GM23248 (cell line): ENCODE data around the gene RIMOC1. TPM values are rescaled to one million over a fixed set of nuclear protein-coding genes. Genes with fewer than 3 reads are reported as not detected.

Experiments used
- DNase-seq: peaks from one replicate; pipeline ENCODE4 v3.0.0-alpha.2; 2015
- H2AFZ ChIP-seq: fragments of 200-600 bp; sonication (generic); 2 replicates; pipeline ENCODE4 v1.6.1; 2016; ENCODE audit warnings: antibody characterized with exemption
- H3F3A ChIP-seq: fragments of 200-600 bp; sonication (generic); 2 replicates; pipeline ENCODE4 v1.6.1; 2016; ENCODE audit warnings: mild to moderate bottlenecking, antibody characterized with exemption, mixed run types; ENCODE audit not compliant: insufficient read depth
- H3K27ac ChIP-seq: fragments of 200-600 bp; sonication (generic); 2 replicates; pipeline ENCODE4 v1.5.1; 2016; ENCODE audit warnings: mild to moderate bottlenecking
- H3K27me3 ChIP-seq: fragments of 200-600 bp; sonication (generic); replicated peaks from 2 replicates; pipeline ENCODE4 v1.6.1; 2016; ENCODE audit warnings: mild to moderate bottlenecking; ENCODE audit not compliant: insufficient read depth
- H3K36me3 ChIP-seq: fragments of 200-600 bp; sonication (generic); 2 replicates; pipeline ENCODE4 v1.6.1; 2016; ENCODE audit warnings: low read depth, mild to moderate bottlenecking
- H3K4me1 ChIP-seq: fragments of 200-600 bp; sonication (generic); 2 replicates; pipeline ENCODE4 v1.6.1; 2016; ENCODE audit warnings: mild to moderate bottlenecking; ENCODE audit not compliant: insufficient read depth
- H3K4me2 ChIP-seq: fragments of 200-600 bp; sonication (generic); one replicate; pipeline ENCODE4 v1.6.1; 2016; ENCODE audit warnings: mild to moderate bottlenecking; ENCODE audit not compliant: unreplicated experiment
- H3K4me3 ChIP-seq: fragments of 200-600 bp; sonication (generic); 2 replicates; pipeline ENCODE4 v1.5.1; 2016; ENCODE audit warnings: mild to moderate bottlenecking
- H3K79me2 ChIP-seq: fragments of 200-600 bp; sonication (generic); 2 replicates; pipeline ENCODE4 v1.6.1; 2016; ENCODE audit warnings: mild to moderate bottlenecking; ENCODE audit not compliant: insufficient read depth
- H3K9ac ChIP-seq: fragments of 200-600 bp; sonication (generic); 2 replicates; pipeline ENCODE4 v1.6.1; 2016; ENCODE audit warnings: mild to moderate bottlenecking
- H3K9me2 ChIP-seq: fragments of 200-600 bp; sonication (generic); 2 replicates; pipeline ENCODE4 v1.6.1; 2016; ENCODE audit warnings: mixed run types, mild to moderate bottlenecking, moderate library complexity; ENCODE audit not compliant: insufficient read depth
- H3K9me3 ChIP-seq: fragments of 200-600 bp; sonication (generic); one replicate; pipeline ENCODE4 v1.6.1; 2017; ENCODE audit warnings: low read depth
- H4K20me1 ChIP-seq: fragments of 200-600 bp; sonication (generic); 2 replicates; pipeline ENCODE4 v1.6.0; 2016; ENCODE audit not compliant: insufficient read depth
- EZH2 ChIP-seq: fragments of 200-600 bp; sonication (generic); IDR thresholded peaks from 2 replicates; pipeline ENCODE4 v1.6.1; 2018; ENCODE audit warnings: antibody characterized with exemption, mild to moderate bottlenecking; ENCODE audit not compliant: insufficient read depth, poor library complexity, severe bottlenecking
- EZH2phosphoT487 ChIP-seq: fragments of 200-600 bp; sonication (generic); IDR thresholded peaks from 2 replicates; pipeline ENCODE4 v1.6.1; 2018; ENCODE audit warnings: antibody characterized with exemption, moderate library complexity, mild to moderate bottlenecking, low read depth; ENCODE audit not compliant: insufficient read depth
- WGBS, 2 experiments: methylation state at CpG; one replicate each; pipeline ENCODE4 v1.1.6; 2015 to 2017; ENCODE audit warnings: low lambda C conversion rate in 2 of 2, low coverage in 1 of 2; ENCODE audit errors: missing lambda C conversion rate in 2 of 2; 5-methylcytosine and 5-hydroxymethylcytosine counted together
- in situ Hi-C: fragments of 300-500 bp; cut with MboI; formaldehyde crosslinking; loops from 2 replicates; pipeline ENCODE4 v1.15.0; 2020
- polyA plus RNA-seq: library from polyadenylated mRNA; unstranded; fragments of >200 nt; fragmentation: Nextera tagmentation; extraction: Ambion mirVana; gene quantifications from 2 replicates; pipeline ENCODE4 v1.2.1, GENCODE V29; 2016
- total RNA-seq: library from RNA; depleted of rRNA; stranded (reverse); fragments of >200 nt; shearing (Covaris generic); gene quantifications from 2 replicates; pipeline ENCODE4 v1.2.3, GENCODE V29; 2014

RIMOC1 gene
- total and polyA plus RNA-seq, 2 experiments from 2014 or later: 17.0 to 20.4 TPM

DNA sequence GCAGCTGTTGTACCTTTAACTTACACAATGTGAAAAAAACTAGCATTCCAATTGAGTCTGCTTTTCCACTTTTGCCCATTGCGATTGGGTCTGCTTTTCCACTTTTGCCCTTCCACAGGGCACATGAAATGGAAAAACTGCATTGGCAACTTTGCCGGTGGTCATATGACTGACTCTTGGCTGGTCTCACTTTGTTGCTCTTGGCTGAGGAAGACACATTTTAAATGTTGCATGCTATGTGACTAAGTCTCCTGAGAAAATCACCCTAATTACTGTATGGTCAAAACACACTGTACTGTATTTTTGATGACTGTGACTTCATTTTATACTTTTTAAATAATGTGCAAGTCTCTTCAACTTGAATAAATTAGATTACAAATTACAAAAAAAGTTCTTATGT, 32.3 kb upstream of the RIMOC1 start:
- Histone ChIP-seq H2AFZ (no peak overlapping the region), H3K9me2 (no peaks in the 10 kb centered on the region), H3K79me2 (peaks cover 19% of the 10 kb centered on the region; the same call in 1 of the 2 replicates), H3K9me3 (no peaks in the 10 kb centered on the region), H3K4me2 (no peak overlapping the region), H3F3A (peaks cover 8% of the 10 kb centered on the region; the same call in 1 of the 2 replicates), H3K4me1 (no peaks in the 10 kb centered on the region), H3K4me3 (no peak overlapping the region), H3K9ac (no peak overlapping the region), H3K27ac (no peak overlapping the region), H3K36me3 (no peaks in the 10 kb centered on the region), H4K20me1 (no peaks in the 10 kb centered on the region), H3K27me3 (no peaks in the 10 kb centered on the region)
- TF ChIP-seq EZH2 (no peak), EZH2phosphoT487 (no peak)
- WGBS, 2 experiments: 48 to 50% methylated on average over 2 of the region's 2 CpGs
- in situ Hi-C loops: loop anchor here (25.0 kb wide), 1 partner anchor 890 kb away; the partner anchor contains the start of gene CCDC152
- peak; percentile 74 for DNase-seq

DNA sequence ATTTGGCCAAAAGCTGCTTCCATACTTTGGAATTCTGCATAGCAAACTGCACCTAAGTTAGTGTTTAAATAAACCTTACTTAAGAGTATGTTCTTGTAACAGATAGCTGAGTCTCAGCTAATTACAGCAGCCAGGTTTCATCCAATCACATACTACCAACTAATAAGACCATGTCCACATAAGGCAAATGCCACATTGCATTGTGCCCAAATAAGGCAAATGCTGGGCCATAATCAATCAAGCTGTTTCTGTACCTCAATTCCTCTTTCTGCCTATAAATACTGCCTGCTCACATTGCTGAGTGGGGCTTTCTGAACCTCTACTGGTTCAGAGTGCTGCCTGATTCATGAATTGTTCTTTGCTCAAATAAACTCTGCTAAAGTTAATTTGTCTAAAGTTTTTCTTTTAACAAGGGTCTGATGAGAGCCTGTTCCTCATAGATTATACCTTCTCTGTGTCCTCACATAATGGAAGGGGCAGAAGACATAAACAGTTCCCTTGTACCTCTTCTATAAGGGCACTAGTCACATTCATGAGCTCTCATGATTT, 29.6 kb upstream of the RIMOC1 start:
- no peaks in the 10 kb centered on the region for H4K20me1 ChIP-seq
- H3K79me2 ChIP-seq: no peaks in the 10 kb centered on the region
- no peak overlapping the region for H3K9ac ChIP-seq
- H3K27ac ChIP-seq: no peak overlapping the region
- no peak for DNase-seq
- H3K4me2 ChIP-seq: no peak overlapping the region
- H2AFZ ChIP-seq: no peak overlapping the region
- peaks cover 8% of the 10 kb centered on the region; the same call in 1 of the 2 replicates for H3F3A ChIP-seq
- no peaks in the 10 kb centered on the region for H3K9me3 ChIP-seq
- H3K4me3 ChIP-seq: no peak overlapping the region
- H3K36me3 ChIP-seq: no peaks in the 10 kb centered on the region
- 0 out of 2 replicates have a peak, but pooled peaks cover 3% of the 10 kb centered on the region for H3K27me3 ChIP-seq
- H3K4me1 ChIP-seq: no peaks in the 10 kb centered on the region
- H3K9me2 ChIP-seq: no peaks in the 10 kb centered on the region
- in situ Hi-C loops: loop anchor here (25.0 kb wide), 1 partner anchor 888 kb away; the partner anchor contains the start of gene CCDC152
- no peak for TF ChIP-seq EZH2phosphoT487
- no peak for TF ChIP-seq EZH2

DNA sequence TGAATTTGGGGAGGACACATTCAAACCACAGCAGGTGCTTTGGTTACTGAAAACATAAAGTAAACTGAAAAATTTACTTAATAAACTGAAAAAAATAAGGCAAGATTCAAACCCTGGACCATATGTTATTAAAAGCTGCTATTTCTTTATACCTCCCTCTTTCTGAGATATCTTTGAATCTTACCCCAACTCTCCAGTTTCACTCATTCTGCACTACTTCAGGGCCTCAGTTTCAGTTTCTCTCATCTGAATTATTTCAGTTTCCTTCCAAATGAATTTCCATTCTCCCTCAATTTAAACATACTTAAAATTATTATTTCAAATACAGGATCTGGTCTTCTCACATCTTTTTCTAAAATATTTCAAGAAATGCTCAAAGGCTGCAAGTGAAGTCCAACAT, 29.0 kb upstream of the RIMOC1 start:
- Histone ChIP-seq H3F3A (peaks cover 8% of the 10 kb centered on the region; the same call in 1 of the 2 replicates), H3K27ac (no peak overlapping the region), H3K9me2 (no peaks in the 10 kb centered on the region), H2AFZ (no peak overlapping the region), H3K79me2 (no peaks in the 10 kb centered on the region), H3K4me1 (no peaks in the 10 kb centered on the region), H3K9me3 (no peaks in the 10 kb centered on the region), H3K4me2 (no peak overlapping the region), H3K9ac (no peak overlapping the region), H3K4me3 (no peak overlapping the region), H3K27me3 (0 out of 2 replicates have a peak, but pooled peaks cover 3% of the 10 kb centered on the region), H3K36me3 (no peaks in the 10 kb centered on the region), H4K20me1 (no peaks in the 10 kb centered on the region)
- in situ Hi-C loops: no loop called here
- no peak for TF ChIP-seq EZH2
- TF ChIP-seq EZH2phosphoT487: no peak
- no peak for DNase-seq

DNA sequence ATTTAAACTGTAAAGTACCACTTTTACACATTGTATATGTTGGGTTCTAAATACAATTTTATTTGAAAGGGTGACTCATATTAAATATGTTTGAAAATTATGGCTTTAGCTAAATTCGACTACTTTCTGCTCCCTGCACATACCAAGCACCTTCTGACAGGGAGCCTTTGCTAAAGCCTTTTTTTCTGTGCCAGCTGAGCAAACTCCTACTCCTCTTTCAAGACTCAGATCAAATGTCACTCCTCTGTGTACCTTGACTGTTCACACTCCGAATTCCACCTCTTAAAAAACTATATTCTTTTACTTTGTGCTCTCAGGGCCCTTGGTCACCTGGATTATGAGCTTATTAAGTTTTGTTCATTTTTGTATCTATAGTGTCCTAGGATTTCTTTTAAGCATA, 27.5 kb upstream of the RIMOC1 start:
- in situ Hi-C loops: no loop called here
- WGBS, 2 experiments: 27 to 30% methylated on average over 2 of the region's 2 CpGs
- no peak for TF ChIP-seq EZH2
- no peak for TF ChIP-seq EZH2phosphoT487

DNA sequence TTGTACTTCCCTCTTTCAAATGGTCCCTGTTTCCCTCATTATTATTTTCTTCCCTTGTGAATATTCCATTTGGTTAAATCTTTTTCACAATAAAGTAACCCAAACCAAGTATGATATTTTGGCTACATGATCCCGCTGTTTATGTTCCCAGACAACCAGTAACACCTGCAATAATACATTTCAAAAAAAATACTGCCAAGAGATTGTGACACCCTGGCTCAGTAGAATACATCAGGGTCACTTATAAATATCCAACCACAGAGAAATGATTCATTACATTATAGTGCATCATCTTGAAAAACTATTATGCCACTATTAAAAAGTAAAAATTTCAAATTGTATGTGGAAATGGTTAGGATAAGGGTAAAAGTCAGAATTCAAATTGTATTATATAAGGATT, 26.7 kb upstream of the RIMOC1 start:
- WGBS, 2 experiments: 65 to 83% methylated on average over 1 of the region's 1 CpG
- H3K9me2 ChIP-seq: no peaks in the 10 kb centered on the region
- no peak for TF ChIP-seq EZH2phosphoT487
- TF ChIP-seq EZH2: no peak
- H3K4me1 ChIP-seq: no peaks in the 10 kb centered on the region
- H3K9ac ChIP-seq: no peak overlapping the region
- no peak overlapping the region for H3K27ac ChIP-seq
- H3K79me2 ChIP-seq: no peaks in the 10 kb centered on the region
- H3K4me3 ChIP-seq: no peak overlapping the region
- in situ Hi-C loops: no loop called here
- no peaks in the 10 kb centered on the region for H3K36me3 ChIP-seq
- no peak for DNase-seq
- no peak overlapping the region for H2AFZ ChIP-seq
- H3F3A ChIP-seq: peaks cover 1% of the 10 kb centered on the region; the same call in 1 of the 2 replicates
- 0 out of 2 replicates have a peak, but pooled peaks cover 3% of the 10 kb centered on the region for H3K27me3 ChIP-seq
- no peaks in the 10 kb centered on the region for H4K20me1 ChIP-seq
- no peak overlapping the region for H3K4me2 ChIP-seq
- no peaks in the 10 kb centered on the region for H3K9me3 ChIP-seq

More for the DNA sequence above, 27.5 kb upstream of the RIMOC1 start:
- H3K79me2 ChIP-seq: no peaks in the 10 kb centered on the region
- no peaks in the 10 kb centered on the region for H3K9me3 ChIP-seq
- H3K4me2 ChIP-seq: no peak overlapping the region
- H3K4me1 ChIP-seq: no peaks in the 10 kb centered on the region
- no peaks in the 10 kb centered on the region for H3K9me2 ChIP-seq
- H4K20me1 ChIP-seq: no peaks in the 10 kb centered on the region
- H3F3A ChIP-seq: peaks cover 8% of the 10 kb centered on the region; the same call in 1 of the 2 replicates
- no peak overlapping the region for H3K4me3 ChIP-seq
- no peak overlapping the region for H2AFZ ChIP-seq
- H3K36me3 ChIP-seq: no peaks in the 10 kb centered on the region
- H3K27me3 ChIP-seq: 0 out of 2 replicates have a peak, but pooled peaks cover 3% of the 10 kb centered on the region
- no peak overlapping the region for H3K27ac ChIP-seq
- no peak for DNase-seq
- no peak overlapping the region for H3K9ac ChIP-seq
